GM20000 (cell line): ENCODE measurements around the gene ZC3H18.

Experiments used
- DNase-seq: peaks from one replicate; pipeline ENCODE4 v3.0.0; 2012; ENCODE audit warnings: low spot score
- CTCF ChIP-seq: IDR thresholded peaks from 2 replicates; pipeline ENCODE4 v1.5.1; 2012; ENCODE audit warnings: mild to moderate bottlenecking, control low read depth; ENCODE audit errors: extremely low read depth, missing control alignments

Gene ZC3H18

DNA sequence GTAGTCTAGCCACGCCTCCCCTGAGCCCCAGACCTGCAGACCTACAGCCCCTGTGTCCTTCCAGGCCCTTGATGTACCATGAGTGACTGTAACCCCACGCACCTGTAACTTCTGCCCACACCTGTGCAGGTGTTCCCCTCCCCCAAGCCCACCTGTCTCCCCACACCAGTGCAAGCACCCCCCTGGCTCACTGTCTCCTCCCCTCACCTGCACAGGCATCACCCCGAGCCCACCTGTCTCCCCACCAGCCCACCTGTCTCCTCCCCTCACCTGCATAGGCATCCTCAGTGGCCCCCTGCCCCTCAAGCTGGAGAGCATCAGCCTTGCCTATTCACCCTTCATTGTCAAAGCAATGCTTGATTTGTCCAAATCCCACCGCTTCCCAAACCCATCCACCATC is 32.3 kb upstream of the ZC3H18 start:
- no peak for DNase-seq
- TF ChIP-seq CTCF = no peak

- no peak for TF ChIP-seq CTCF
- DNase-seq = no peak
Observed at GRCh38 chr16:88538366-88539060, 31.7 kb upstream of the ZC3H18 start.

- DNase-seq = no peak
- TF ChIP-seq CTCF = no peak
Observed at GRCh38 chr16:88539261-88539651, 30.9 kb upstream of the ZC3H18 start.

GRCh38 chr16:88539652-88540345 is 30.4 kb upstream of the ZC3H18 start:
- TF ChIP-seq CTCF = no peak
- no peak for DNase-seq

DNA sequence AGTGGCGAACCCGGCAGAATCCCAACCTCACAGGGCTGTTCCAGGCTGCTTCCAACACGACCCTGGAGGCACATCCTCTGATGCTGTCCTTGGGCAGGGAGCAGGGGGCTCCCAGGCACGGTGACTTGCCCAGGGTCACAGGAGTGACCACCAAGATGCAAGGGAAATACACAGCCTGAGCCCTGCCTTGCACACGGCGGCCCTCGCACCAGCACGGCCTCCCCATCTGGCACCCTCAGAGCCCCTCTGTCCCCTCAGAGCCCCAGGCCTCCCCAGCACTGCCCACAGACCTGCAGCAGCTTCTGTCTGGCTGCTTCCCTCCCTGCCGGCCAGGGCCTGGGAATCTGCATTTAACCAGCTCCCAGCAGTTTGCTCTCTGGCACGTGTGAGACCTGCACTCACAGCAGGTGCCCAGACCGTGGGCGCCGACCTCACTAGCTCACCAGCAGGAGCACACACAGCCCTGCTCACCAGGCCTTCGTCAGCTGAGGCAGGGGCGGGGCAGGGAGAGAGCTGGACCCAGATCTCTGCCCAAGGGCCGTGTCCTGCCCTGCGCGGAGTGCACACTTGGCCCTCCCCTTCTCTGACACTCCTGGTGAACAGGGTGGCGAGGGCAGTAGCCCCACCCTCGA is 29.7 kb upstream of the ZC3H18 start:
- no peak for TF ChIP-seq CTCF
- DNase-seq = no peak

DNA sequence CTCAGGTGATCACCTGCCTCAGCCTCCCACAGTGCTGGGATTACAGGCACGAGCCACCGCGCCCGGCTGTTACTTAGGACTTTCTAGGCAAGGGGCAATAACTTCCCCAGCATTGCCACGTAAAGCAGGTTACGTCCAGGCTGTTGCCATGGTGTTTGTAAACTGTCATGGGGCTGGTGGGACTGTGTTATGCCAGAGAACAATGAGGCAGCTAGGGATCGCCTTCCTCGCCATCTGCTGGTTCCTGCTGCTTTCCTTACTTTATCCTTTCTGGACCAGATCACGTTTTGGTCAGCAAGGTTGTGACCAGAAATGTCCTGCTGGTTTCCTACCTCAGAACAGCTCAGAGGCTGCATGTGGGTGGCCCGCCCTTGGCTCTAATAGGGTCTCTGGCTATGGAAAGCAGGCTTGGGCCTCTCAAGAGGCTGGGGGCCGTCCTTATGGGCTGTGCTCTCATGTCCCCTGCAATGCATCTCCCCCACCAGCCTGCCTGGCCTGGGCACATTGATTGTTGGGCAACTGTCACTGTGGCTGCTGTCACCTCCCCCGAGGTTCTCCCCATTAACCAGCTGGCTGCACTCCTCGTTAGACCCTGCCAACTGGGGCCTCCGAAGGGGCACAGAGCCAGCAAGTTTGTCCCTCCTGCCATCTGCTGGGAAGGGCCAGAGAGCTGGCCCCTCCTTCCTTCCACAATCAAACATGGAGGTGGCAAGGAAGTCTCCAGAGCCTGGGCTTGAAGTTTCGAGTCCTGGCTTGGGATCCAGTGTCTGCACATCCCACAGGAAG is 28.2 kb upstream of the ZC3H18 start:
- no peak for DNase-seq

More for the DNA sequence above, 28.2 kb upstream of the ZC3H18 start:
- no peak for TF ChIP-seq CTCF
